Measurements from ENCODE around the gene UNC13A.

The UNC13A gene

DNA sequence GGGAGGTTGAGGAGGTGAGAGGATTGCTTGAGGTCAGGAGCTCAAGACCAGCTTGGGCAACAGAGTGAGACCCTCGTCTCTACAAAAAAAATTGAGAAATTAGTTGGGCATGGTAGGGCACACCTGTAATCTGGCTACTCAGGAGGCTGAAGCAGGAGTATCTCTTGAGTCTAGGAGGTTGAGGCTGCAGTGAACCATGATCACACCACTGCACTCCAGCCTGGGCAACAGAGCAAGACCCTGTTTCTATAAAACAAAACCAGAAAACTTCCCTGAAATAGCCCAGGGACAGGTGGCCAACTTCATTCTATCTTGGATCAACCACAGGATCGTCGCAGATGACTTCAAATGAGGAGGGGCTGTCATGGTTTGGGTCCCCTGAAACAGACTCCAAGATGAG, 104.0 kb downstream of the UNC13A start:
- Histone ChIP-seq H3K27me3 (ENCODE audit: insufficient read depth, poor library complexity, severe bottlenecking) (no peaks in the 10 kb centered on the region), H3K27ac (replicated peaks) (no peak overlapping the region), H3K4me3 (replicated peaks; ENCODE audit: insufficient read depth, low read length) (no peak overlapping the region)
- TF ChIP-seq POLR2AphosphoS5 (IDR thresholded peaks at IDR 0.05; ENCODE audit: low read depth) (no peak), SPI1 (IDR thresholded peaks at IDR 0.05; ENCODE audit: borderline replicate concordance, low read depth) (no peak), GABPA (IDR thresholded peaks at IDR 0.05; ENCODE audit: low read depth) (no peak)
- TF ChIP-seq, protein P1, sequence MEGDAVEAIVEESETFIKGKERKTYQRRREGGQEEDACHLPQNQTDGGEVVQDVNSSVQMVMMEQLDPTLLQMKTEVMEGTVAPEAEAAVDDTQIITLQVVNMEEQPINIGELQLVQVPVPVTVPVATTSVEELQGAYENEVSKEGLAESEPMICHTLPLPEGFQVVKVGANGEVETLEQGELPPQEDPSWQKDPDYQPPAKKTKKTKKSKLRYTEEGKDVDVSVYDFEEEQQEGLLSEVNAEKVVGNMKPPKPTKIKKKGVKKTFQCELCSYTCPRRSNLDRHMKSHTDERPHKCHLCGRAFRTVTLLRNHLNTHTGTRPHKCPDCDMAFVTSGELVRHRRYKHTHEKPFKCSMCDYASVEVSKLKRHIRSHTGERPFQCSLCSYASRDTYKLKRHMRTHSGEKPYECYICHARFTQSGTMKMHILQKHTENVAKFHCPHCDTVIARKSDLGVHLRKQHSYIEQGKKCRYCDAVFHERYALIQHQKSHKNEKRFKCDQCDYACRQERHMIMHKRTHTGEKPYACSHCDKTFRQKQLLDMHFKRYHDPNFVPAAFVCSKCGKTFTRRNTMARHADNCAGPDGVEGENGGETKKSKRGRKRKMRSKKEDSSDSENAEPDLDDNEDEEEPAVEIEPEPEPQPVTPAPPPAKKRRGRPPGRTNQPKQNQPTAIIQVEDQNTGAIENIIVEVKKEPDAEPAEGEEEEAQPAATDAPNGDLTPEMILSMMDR (IDR thresholded peaks at IDR 0.05; ENCODE audit: insufficient read depth, low read length): no peak
- TF ChIP-seq, protein P2, sequence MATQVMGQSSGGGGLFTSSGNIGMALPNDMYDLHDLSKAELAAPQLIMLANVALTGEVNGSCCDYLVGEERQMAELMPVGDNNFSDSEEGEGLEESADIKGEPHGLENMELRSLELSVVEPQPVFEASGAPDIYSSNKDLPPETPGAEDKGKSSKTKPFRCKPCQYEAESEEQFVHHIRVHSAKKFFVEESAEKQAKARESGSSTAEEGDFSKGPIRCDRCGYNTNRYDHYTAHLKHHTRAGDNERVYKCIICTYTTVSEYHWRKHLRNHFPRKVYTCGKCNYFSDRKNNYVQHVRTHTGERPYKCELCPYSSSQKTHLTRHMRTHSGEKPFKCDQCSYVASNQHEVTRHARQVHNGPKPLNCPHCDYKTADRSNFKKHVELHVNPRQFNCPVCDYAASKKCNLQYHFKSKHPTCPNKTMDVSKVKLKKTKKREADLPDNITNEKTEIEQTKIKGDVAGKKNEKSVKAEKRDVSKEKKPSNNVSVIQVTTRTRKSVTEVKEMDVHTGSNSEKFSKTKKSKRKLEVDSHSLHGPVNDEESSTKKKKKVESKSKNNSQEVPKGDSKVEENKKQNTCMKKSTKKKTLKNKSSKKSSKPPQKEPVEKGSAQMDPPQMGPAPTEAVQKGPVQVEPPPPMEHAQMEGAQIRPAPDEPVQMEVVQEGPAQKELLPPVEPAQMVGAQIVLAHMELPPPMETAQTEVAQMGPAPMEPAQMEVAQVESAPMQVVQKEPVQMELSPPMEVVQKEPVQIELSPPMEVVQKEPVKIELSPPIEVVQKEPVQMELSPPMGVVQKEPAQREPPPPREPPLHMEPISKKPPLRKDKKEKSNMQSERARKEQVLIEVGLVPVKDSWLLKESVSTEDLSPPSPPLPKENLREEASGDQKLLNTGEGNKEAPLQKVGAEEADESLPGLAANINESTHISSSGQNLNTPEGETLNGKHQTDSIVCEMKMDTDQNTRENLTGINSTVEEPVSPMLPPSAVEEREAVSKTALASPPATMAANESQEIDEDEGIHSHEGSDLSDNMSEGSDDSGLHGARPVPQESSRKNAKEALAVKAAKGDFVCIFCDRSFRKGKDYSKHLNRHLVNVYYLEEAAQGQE (IDR thresholded peaks at IDR 0.05; ENCODE audit: insufficient replicate concordance, low read depth): no peak
- DNase-seq (ENCODE audit: low read depth in 1 of 2, low spot score in 1 of 2): no peak

DNA sequence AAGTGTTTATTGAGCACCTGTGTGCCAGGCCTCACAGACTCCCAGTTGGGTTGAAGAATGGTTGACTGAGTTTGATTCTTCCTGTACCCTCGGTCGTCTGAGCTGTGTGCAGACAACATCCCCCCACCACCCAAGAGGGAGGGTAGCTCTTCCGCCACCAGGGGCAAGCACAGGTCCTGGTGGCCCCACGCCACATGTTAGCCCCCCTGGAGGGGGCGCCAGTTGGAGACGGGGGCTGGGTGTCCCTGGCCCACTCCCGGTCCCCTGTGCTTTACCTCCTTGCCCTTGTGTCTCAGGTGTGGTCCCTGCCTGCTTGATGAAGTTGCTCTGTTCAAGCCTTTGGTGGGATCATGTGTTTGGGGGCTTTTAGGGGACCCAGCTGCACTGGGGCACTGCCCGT, 105.5 kb downstream of the UNC13A start:
- no peak overlapping the region for H3K27ac ChIP-seq (replicated peaks)

DNA sequence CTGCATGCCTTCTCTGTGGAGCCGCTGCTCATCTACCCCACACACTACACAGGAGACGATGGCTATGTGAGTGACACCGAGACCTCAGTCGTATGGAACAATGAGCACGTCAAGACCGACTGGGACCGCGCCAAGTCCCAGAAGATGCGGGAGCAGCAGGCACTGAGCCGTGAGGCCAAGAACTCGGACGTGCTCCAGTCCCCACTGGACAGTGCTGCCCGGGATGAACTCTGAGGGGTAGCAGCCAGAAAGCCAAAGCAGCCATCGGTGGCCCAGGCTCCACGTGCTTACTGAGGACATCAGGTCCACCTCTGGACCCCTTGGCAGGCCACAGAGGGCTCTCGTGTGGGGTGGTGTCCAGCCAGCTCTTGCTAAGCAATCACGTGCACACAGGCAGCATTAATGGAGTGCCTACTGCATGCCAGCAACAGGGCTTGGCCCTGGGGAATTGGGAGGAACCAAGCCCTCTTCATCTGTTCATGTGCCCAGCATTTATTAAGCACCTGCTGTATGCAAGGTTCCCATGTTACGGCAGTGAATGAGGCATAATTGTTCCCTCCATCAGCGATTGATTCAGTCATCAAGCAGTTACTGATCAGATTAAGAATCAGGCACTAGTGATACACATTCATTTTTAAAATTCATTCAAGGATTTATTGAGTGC, 106.8 kb downstream of the UNC13A start:
- no peak overlapping the region for H3K27ac ChIP-seq (replicated peaks)
- DNase-seq (ENCODE audit: low read depth in 1 of 2, low spot score in 1 of 2): no peak
- TF ChIP-seq POLR2AphosphoS5 (IDR thresholded peaks at IDR 0.05; ENCODE audit: low read depth) (no peak; the same call in 1 of the 2 replicates), SPI1 (IDR thresholded peaks at IDR 0.05; ENCODE audit: borderline replicate concordance, low read depth) (no peak), GABPA (IDR thresholded peaks at IDR 0.05; ENCODE audit: low read depth) (no peak)
- TF ChIP-seq, protein P2 (IDR thresholded peaks at IDR 0.05; ENCODE audit: insufficient replicate concordance, low read depth): no peak
- TF ChIP-seq, protein P1 (IDR thresholded peaks at IDR 0.05; ENCODE audit: insufficient read depth, low read length): no peak
- no peaks in the 10 kb centered on the region for H3K27me3 ChIP-seq (ENCODE audit: insufficient read depth, poor library complexity, severe bottlenecking)
- no peak overlapping the region for H3K4me3 ChIP-seq (replicated peaks; ENCODE audit: insufficient read depth, low read length)

More for the DNA sequence above, 105.5 kb downstream of the UNC13A start:
- H3K4me3 ChIP-seq (replicated peaks; ENCODE audit: insufficient read depth, low read length): no peak overlapping the region
- no peak for DNase-seq (ENCODE audit: low read depth in 1 of 2, low spot score in 1 of 2)
- TF ChIP-seq, protein P2 (IDR thresholded peaks at IDR 0.05; ENCODE audit: insufficient replicate concordance, low read depth): no peak
- TF ChIP-seq POLR2AphosphoS5 (IDR thresholded peaks at IDR 0.05; ENCODE audit: low read depth) (no peak; the same call in 1 of the 2 replicates), GABPA (IDR thresholded peaks at IDR 0.05; ENCODE audit: low read depth) (no peak), SPI1 (IDR thresholded peaks at IDR 0.05; ENCODE audit: borderline replicate concordance, low read depth) (no peak)
- TF ChIP-seq, protein P1 (IDR thresholded peaks at IDR 0.05; ENCODE audit: insufficient read depth, low read length): no peak
- H3K27me3 ChIP-seq (ENCODE audit: insufficient read depth, poor library complexity, severe bottlenecking): no peaks in the 10 kb centered on the region

All from HL-60 (cell line).